Effector CD8-positive, alpha-beta T cell (primary cell): Measurements from ENCODE around the gene PWP2.
"Not testable (repeated sequence)": the region's sequence is repeated elsewhere in the genome, so short reads cannot be mapped to it uniquely, and the experiment has no call there.

ENCODE experiments used
- DNase-seq: peaks from one replicate; lab custom pipeline; 2025; lab: John Stamatoyannopoulos, UW

PWP2 gene

GRCh38 chr21:44138039-44138438 is 30.8 kb downstream of the PWP2 start:
- DNase-seq = not testable (repeated sequence)

GRCh38 chr21:44139787-44140551 is 32.8 kb downstream of the PWP2 start:
- not testable (repeated sequence) for DNase-seq

DNA sequence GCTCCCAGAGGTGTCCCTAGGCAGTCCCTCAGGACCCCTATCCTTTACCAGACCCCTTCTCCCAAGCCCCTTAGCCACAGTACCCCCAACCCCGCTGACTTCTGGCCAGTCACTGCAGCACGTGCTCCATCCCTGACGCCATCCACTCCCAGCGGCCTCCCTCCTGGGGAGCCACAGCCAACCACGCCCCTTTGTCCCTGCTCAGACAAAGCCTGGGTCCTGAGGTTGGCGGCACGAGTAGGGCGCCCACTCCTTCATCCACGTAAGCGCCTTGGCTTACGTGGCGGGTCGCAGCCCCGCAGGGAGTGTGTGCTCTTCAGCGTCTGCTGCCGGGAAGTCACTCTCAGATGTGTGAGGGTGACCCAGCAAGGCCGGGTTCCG is 33.3 kb downstream of the PWP2 start:
- not testable (repeated sequence) for DNase-seq

- not testable (repeated sequence) for DNase-seq
Measured at GRCh38 chr21:44142470-44142869, 35.3 kb downstream of the PWP2 start.

GRCh38 chr21:44143380-44143779 is 36.2 kb downstream of the PWP2 start:
- DNase-seq = not testable (repeated sequence)

DNA sequence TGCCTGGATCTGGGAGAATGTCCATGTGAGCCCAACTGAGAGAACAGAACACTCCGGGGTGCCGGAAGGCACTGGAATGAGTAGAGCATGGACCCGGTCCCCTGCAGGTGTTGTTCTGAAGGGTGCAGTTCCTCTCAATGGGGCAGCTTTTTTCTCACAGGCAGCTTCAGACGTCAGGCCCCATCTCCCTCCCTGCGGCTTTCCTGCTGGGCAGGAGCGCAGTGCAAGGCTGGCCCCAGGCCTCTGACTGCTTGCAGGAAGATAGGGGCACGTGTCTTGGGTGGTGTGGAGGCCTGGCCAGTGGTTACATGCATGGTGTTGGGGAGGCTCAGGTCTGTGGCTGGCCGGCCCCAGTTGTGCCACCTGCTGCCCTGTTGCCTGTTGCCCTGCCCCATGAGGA is 36.8 kb downstream of the PWP2 start:
- DNase-seq = not testable (repeated sequence)

DNA sequence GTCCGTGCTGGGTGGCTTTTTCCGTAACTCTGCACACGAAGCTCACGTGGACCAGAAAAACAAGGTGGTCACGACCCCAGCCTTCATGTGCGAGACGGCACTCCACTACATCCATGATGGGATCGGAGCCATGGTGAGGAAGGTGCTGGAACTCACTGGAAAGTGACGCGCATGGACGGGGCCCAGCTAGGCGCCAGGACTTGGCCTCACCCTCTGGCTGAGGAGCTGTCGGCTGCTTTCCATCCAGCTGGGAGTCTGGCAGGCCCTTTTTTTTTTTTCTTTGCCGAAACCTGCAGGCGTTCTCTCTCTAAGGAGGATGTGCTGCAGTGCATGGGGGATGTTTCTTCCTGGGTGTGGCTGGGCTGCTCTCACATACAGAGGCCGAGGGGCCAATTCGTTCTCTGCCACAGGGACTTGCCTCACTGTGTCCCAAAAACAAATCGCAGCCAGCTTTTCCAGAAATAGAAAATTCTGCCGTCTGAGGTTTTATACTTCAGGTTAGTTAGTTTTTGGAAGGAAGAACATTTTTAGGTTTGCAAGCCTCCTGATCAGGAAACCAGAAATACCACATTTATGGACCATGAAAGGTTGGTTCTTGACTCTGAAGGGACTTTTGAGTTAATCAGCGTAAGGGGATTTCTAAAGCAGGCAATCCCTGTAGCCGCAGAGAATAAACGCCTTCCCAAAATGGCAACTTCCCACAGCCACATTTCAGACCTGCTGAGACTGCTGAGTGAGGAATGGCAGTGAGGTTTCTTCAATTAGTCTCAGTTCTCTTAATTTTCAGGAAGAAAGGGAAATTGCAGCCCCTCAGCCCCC is 37.8 kb downstream of the PWP2 start:
- not testable (repeated sequence) for DNase-seq

GRCh38 chr21:44145616-44146015 is 38.4 kb downstream of the PWP2 start:
- DNase-seq = not testable (repeated sequence)

DNA sequence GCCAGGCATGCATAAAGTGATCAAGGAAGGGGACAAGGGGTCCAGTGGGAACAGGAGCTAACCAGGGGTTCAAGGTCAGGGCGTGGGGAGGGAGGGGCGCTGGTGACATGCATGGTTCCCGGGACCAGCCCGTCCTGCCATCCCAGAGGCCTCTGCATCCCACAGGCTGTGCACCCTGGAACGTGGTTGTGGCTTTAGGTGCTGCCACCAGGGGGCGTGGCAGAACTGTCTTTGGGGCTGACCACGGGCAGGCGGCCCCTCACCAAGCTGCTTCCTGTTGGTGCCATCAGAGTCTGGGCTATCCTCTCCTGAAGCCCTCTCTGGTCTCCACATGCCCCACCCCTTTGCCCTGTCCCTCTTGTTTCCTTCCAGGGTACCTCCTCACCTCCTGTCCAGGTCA is 39.9 kb downstream of the PWP2 start:
- not testable (repeated sequence) for DNase-seq

DNA sequence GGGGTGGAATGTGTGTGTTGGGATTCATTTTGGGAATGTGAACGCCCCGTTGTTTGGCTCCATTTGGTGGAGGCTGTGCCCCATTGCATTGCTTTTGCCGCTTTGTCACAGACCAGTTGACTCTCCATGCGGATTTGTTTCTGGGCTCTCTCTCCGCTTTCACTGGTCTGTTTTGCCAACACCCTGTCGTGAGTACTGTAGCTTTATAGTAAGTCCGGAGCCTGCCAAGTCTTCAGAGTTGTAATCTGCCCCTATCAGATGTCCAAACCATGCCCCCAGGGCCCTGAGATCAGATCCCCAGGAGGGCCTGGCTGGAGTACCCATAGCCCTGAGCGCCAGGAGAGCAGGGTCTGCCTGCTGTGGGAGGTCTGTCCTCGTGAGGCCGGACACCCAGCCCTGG is 43.1 kb downstream of the PWP2 start:
- not testable (repeated sequence) for DNase-seq

DNA sequence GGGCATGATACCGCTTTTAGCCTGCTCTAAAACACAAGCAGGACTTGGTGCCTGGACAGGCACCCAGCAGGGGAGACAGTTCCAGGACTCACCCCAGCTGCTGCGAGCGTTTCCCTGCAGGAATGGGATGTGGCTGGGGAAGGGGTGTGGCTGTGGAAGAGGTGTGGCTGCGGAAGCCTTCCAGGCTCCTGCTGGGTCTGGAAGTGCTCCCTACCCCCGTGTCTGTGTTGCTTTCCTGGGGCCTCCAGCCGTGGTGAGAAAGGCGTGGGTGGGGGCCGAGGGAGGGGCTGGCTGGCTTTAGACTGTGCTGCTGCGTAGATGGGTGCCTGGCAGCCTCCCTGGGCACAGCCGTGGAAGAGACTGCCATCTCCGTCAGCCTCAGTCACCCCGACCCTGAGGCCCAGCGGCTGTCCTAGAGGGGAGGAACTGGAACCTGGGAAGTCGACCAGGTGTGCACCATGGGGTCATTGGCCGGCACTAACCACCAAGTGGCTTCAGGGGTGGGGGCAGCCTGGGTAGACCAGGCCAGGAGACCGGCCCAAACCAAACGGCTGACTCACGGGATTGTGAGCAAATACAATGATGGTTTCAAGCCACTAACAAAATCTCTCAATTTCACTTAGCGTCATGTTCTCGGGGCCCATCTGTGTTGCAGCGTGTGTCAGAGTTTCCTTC is 46.2 kb downstream of the PWP2 start:
- not testable (repeated sequence) for DNase-seq

- not testable (repeated sequence) for DNase-seq
Measured at GRCh38 chr21:44153889-44154228, 46.7 kb downstream of the PWP2 start.

- DNase-seq = not testable (repeated sequence)
Measured at GRCh38 chr21:44154816-44155230, 47.6 kb downstream of the PWP2 start.

GRCh38 chr21:44155231-44155993 is 48.2 kb downstream of the PWP2 start:
- DNase-seq = not testable (repeated sequence)

GRCh38 chr21:44155994-44156380 is 48.8 kb downstream of the PWP2 start:
- not testable (repeated sequence) for DNase-seq

DNA sequence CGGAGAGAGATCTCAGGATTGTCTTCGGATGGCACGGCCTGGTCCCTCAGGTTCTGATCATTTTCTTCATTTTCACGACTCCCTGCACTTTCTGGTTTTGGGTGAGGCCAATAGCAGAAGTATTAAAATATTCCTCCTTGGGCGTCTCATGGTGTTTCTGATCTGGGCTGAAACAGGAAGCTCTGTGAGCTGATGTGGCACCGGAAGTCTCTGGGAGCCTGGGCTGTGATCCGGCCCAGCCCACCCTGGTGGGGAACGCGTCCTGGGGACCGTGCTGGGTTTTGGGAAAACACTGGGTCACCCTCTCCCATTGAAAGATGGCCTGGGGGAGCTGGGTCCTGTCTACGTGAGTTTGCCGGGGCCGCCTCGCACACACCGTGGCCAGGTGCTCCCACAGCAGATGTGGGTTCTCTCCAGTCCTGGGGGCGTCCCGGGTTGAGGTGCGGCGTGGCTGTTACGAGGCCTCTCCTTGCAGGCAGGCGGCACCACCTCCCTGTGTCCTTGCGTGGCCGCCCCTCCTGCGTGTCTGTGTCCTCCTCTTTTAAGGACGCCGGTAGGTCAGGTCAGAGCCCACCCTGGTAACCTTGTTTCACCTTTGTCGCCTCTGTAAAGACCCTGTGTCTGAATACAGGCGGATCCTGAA is 50.4 kb downstream of the PWP2 start:
- not testable (repeated sequence) for DNase-seq

DNA sequence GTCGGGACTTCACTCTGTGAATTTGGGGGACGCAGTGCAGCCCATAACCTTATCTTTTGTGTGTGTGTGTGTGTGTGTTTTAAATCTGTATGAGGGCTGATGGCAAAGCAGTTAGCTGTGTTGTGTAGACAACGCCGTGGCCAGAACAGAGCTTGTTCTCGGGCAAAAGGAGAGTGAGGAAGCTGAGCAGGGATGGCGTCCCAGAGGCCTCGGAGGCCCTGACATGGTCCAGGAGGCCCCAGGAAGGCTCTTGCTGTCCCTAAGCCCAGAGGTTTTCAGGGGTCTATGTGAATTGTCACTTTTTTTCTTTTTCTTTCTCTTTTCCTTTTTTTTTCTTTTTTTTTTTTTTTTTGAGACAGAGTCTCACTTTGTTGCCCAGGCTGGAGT is 50.9 kb downstream of the PWP2 start:
- DNase-seq = not testable (repeated sequence)

- not testable (repeated sequence) for DNase-seq
Measured at GRCh38 chr21:44159349-44160297, 52.4 kb downstream of the PWP2 start.

DNA sequence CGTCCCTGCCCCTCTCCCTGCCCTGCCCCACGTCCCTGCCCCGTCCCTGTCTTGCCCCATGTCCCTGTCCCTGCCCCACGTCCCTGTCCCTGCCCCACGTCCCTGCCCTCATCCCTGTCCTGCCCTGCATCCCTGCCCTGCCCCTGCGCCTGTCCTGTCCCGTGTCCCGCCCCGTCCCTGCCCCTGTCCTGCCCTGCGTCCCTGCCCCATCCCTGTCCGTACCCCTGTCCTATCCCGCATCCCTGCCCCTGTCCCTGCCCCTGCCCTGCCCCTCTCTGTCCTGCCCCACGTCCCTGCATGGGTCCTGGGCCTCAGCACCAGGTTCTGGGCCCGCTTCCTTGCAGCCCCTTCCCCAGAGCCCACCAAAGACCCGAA is 53.1 kb downstream of the PWP2 start:
- not testable (repeated sequence) for DNase-seq

GRCh38 chr21:44160821-44161220 is 53.6 kb downstream of the PWP2 start:
- not testable (repeated sequence) for DNase-seq
